Activated CD8-positive, alpha-beta memory T cell treated with anti-CD3 and anti-CD28 coated beads, Interleukin-2, amount 50 U/mL, for 1 hour (primary cell): Measurements from ENCODE around the gene PTDSS2.
"Not testable (repeated sequence)": the region's sequence is repeated elsewhere in the genome, so short reads cannot be mapped to it uniquely, and the experiment has no call there.

Source experiments
- DNase-seq: peaks from one replicate; pipeline ENCODE4 v3.0.0-alpha.2; 2020; ENCODE audit errors: extremely low read depth

Gene PTDSS2

DNA sequence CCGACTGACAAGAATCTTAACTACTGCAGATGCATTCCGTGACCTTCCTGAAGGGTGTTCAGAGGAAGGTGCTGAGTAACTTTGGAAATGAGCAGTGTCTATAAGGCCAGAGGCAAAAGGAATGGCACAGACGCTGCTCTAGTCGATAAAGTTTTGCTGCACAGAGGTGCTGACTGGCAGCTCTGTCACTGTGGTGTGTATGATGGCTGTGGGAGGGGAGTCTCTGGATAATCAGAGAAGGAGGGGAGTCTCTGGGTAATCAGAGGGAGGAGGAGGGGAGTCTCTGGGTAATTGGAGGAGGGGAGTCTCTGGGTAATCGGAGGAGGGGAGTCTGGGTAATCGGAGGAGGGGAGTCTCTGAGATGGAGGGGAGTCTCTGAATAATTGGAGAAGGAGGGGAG lies 18.4 kb downstream of the PTDSS2 start:
- no peak for DNase-seq

DNA sequence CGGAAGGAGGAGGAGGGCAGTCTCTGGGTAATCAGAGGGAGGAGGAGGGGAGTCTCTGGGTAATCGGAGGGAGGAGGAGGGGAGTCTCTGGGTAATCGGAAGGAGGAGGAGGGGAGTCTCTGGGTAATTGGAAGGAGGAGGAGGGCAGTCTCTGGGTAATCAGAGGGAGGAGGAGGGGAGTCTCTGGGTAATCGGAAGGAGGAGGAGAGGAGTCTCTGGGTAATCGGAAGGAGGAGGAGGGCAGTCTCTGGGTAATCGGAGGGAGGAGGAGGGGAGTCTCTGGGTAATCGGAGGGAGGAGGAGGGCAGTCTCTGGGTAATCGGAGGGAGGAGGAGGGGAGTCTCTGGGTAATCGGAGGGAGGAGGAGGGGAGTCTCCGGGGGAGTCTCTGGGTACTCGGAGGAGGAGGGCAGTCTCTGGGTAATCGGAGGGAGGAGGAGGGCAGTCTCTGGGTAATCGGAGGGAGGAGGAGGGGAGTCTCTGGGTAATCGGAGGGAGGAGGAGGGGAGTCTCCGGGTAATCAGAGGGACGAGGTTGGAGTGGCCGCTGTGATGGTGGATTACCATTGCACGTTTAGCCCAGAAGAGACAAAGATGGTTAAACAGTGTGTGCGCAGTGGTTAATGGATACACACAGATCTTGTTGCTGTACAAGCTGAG lies 19.1 kb downstream of the PTDSS2 start:
- not testable (repeated sequence) for DNase-seq

- no peak for DNase-seq
Measured at GRCh38 chr11:469684-470560, 19.8 kb downstream of the PTDSS2 start.

GRCh38 chr11:471468-472145 lies 21.5 kb downstream of the PTDSS2 start:
- no peak for DNase-seq

- no peak for DNase-seq
Measured at GRCh38 chr11:472272-472671, 22.2 kb downstream of the PTDSS2 start.

DNA sequence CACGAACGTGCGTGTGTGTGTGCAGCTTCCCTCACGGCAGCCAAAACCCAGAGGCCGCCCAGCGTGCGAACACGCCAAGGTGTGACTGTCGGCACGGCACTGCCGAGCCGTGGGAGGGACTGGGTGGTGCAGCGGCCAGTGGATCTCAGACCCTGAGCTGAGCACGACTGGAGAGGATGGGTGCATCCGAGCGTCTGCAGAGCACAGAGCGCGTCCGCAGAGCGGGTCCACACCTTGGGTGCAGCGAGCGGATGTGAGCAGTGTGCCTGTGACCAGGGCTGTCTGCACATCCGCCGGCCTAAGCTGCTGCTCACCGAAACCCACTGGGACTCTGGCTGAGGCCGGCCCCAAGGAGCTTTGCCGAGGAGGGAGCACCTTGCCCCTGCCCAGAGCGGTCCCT lies 22.7 kb downstream of the PTDSS2 start:
- no peak for DNase-seq

- no peak for DNase-seq
Measured at GRCh38 chr11:473415-473814, 23.3 kb downstream of the PTDSS2 start.

GRCh38 chr11:473962-474785 lies 24.1 kb downstream of the PTDSS2 start:
- DNase-seq, result no peak

GRCh38 chr11:474914-475506 lies 24.9 kb downstream of the PTDSS2 start:
- DNase-seq, result no peak

- no peak for DNase-seq
Measured at GRCh38 chr11:475941-476340, 25.9 kb downstream of the PTDSS2 start.

- DNase-seq, result no peak
Measured at GRCh38 chr11:476416-476815, 26.3 kb downstream of the PTDSS2 start.

- no peak for DNase-seq
Measured at GRCh38 chr11:477052-477715, 27.1 kb downstream of the PTDSS2 start.

- no peak for DNase-seq
Measured at GRCh38 chr11:479311-479710, 29.2 kb downstream of the PTDSS2 start.

DNA sequence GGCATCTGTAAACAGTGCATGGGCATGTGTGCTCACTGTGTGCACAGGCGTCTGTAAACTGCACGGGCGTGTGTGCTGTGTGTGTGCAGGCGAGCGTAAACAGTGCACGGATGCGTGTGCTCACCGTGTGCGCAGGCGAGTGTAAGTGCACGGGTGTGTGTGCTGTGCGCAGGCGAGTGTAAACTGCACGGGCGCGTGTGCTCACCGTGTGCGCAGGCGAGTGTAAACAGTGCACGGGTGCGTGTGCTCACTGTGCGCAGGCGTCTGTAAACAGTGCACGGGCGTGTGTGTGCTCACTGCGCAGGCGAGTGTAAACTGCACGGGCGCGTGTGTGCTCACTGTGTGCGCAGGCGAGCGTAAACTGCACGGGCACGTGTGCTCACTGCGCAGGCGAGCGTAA lies 34.5 kb downstream of the PTDSS2 start:
- no peak for DNase-seq

GRCh38 chr11:486189-486588 lies 36.1 kb downstream of the PTDSS2 start:
- DNase-seq, result no peak

DNA sequence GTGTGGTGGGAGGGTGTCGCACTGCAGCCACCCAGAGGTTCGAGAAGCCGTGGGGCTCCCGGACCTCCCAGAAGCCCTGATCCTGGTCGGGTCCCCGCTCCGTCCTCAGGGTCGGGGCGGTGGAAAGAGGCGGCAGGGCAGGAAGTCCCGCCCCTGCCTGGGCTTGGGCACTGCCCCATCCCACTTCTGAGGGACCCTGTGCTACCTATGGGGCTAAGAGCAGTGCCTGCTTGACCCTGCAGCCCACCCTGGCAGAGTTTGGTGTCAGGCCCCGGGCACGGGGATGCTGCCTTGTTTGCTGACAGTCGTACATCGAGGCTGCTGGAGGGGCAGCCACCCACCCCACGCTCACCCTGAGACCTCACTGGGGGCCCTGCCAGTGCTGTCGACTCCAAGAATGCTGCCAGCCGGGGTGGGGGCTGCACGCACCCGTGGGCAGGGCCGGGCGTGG lies 37.5 kb downstream of the PTDSS2 start:
- no peak for DNase-seq

DNA sequence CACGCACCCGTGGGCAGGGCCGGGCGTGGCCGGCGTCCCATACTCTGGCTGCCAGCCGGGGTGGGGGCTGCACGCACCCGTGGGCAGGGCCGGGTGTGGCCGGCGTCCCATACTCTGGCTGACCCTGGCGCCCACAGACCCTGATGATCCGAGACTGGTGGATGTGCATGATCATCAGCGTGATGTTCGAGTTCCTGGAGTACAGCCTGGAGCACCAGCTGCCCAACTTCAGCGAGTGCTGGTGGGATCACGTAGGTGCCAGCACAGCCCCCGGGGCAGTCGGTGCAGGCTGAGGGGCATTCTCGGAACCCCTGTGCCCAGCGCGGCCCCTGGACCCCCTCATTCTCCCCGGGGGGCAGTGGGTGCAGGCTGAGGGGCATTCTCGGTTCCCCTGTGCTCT lies 38.0 kb downstream of the PTDSS2 start:
- DNase-seq, result no peak

DNA sequence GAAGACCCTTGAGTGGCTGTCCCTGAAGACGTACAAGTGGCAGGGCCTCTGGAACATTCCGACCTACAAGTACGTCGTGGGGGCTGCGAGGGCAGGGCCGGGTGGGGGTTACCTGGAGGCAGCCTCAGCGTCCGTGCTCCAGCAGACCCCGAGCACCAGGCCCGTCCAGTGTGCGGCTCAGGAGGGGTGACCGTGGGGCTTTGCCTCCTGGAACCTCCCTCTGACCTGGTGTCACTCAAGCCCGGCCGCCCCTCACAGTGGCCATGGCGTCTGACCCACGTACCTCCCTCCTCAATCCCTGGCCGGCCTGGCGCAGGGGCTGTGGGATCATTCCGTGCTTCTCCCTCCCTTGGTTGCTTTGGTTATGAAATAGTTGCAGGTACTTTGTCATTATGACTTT lies 38.5 kb downstream of the PTDSS2 start:
- no peak for DNase-seq

GRCh38 chr11:488992-489391 lies 38.9 kb downstream of the PTDSS2 start:
- no peak for DNase-seq

DNA sequence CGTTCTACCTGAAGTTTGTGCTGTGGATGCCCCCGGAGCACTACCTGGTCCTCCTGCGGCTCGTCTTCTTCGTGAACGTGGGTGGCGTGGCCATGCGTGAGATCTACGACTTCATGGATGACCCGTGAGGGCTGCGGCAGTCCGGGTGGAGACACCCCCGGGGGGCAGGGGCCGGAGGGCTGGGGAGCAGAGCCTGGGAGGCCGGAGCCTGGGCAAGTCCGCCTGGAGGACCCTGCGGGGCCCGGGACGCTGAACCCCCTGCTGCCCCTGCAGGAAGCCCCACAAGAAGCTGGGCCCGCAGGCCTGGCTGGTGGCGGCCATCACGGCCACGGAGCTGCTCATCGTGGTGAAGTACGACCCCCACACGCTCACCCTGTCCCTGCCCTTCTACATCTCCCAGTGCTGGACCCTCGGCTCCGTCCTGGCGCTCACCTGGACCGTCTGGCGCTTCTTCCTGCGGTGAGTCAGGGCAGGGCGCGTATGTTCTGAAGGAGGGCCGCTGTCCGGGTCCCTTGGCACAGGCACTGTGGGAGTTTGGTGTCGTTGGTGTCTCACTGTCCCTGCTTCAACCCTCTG lies 39.6 kb downstream of the PTDSS2 start:
- no peak for DNase-seq
